Left lung (tissue), 10 donors: ENCODE data around the gene ATF5. TPM values are rescaled to one million over a fixed set of nuclear protein-coding genes. Genes with fewer than 3 reads are reported as not detected.

Experiments used
- ATAC-seq: fragments of 200-7000 bp; cut with Tn5 transposase; one replicate; pipeline ENCODE4 v1.9.1; 2020; ENCODE audit warnings: moderate library complexity
- DNase-seq, 4 donors: peaks; one replicate each; pipeline ENCODE4 v3.0.0-alpha.2; 2013 to 2020
- H3K27ac ChIP-seq, 2 donors: fragments of 200-600 bp; sonication (generic) in 1 of 2; one replicate each; pipeline versions ENCODE4 v1.5.0 to v1.8.0; 2020 to 2021
- H3K27me3 ChIP-seq, 2 donors: fragments of 200-600 bp; sonication (generic) in 1 of 2; one replicate each; pipeline versions ENCODE4 v1.5.0 to v1.8.0; 2020 to 2021
- H3K36me3 ChIP-seq, 2 donors: fragments of 200-600 bp; sonication (generic) in 1 of 2; one replicate each; pipeline versions ENCODE4 v1.5.0 to v1.8.0; 2020 to 2021
- H3K4me1 ChIP-seq, 2 donors: fragments of 200-600 bp; one replicate each; pipeline ENCODE4 v1.8.0; 2021
- H3K4me3 ChIP-seq, 2 donors: fragments of 200-600 bp; sonication (generic) in 1 of 2; one replicate each; pipeline versions ENCODE4 v1.5.0 to v1.8.0; 2020 to 2021; ENCODE audit warnings: mild to moderate bottlenecking in 1 of 2
- H3K9me3 ChIP-seq, 2 donors: fragments of 200-600 bp; sonication (generic) in 1 of 2; one replicate each; pipeline versions ENCODE4 v1.5.0 to v1.8.0; 2020 to 2021
- CTCF ChIP-seq, 2 donors: fragments of 200-600 bp; sonication (generic) in 1 of 2; IDR thresholded peaks; one replicate each; pipeline versions ENCODE4 v1.5.0 to v1.8.0; 2021; ENCODE audit warnings: antibody characterized with exemption in 2 of 2
- intact Hi-C, 2 donors: fragments of 100-400 bp; cut with DNase I; formaldehyde crosslinking; loops; one replicate each; pipeline versions ENCODE4 v1.11.2 to v1.14.2; 2022
- microRNA-seq, 2 donors: library from miRNA; unstranded; fragments of <30 nt; microRNA quantifications; one replicate each; pipeline ENCODE4, GENCODE V29; 2019
- polyA plus RNA-seq, 6 donors: library from polyadenylated mRNA; unstranded; fragments of 120-200 nt; gene quantifications; one replicate each; pipeline ENCODE4 v1.2.1, GENCODE V29; 2013; ENCODE audit not compliant: insufficient read length in 6 of 6
- total RNA-seq, 2 donors: library from RNA; stranded (reverse); fragmentation: NEBNext Ultra II Directional; extraction: Animal tissue kit (Norgen Biotek cat#: 25700); gene quantifications; one replicate each; pipeline ENCODE4 v1.2.1, GENCODE V29; 2021
- donor health status: DM: no; HTN: yes; CAD: no.
- donor health status: DM: no; HTN: no; CAD: no.

Gene ATF5
- total and polyA plus RNA-seq, 8 donors: 17.4 to 29.6 (median 25.8) TPM

- Histone ChIP-seq H3K27me3 (no peaks in the 10 kb centered on the region), H3K36me3 (peaks cover 0 to 78% of the 10 kb centered on the region in 2 donors), H3K27ac (no peak overlapping the region), H3K4me1 (peaks cover 0 to 16% of the 10 kb centered on the region in 2 donors), H3K9me3 (no peaks in the 10 kb centered on the region), H3K4me3 (no peak overlapping the region)
- no peak for ATAC-seq
- no peak for TF ChIP-seq CTCF (IDR thresholded peaks at IDR 0.05)
- intact Hi-C loops: no loop called here
- peak in 1 of 4 donors; percentile 57 for DNase-seq
Measured at GRCh38 chr19:49977076-49977475, 48.1 kb downstream of the ATF5 start.

- Histone ChIP-seq H3K27me3 (no peaks in the 10 kb centered on the region), H3K4me1 (peaks cover 0 to 12% of the 10 kb centered on the region in 2 donors), H3K36me3 (peaks cover 0 to 80% of the 10 kb centered on the region in 2 donors), H3K4me3 (no peak overlapping the region), H3K27ac (no peak overlapping the region), H3K9me3 (no peaks in the 10 kb centered on the region)
- no peak for TF ChIP-seq CTCF (IDR thresholded peaks at IDR 0.05)
- no peak for ATAC-seq
- DNase-seq: peak in 1 of 4 donors; percentile 59
- intact Hi-C loops: no loop called here
Measured at GRCh38 chr19:49977881-49978280, 48.9 kb downstream of the ATF5 start.

- intact Hi-C loops: no loop called here
- ATAC-seq: no peak
- Histone ChIP-seq H3K27me3 (no peaks in the 10 kb centered on the region), H3K4me3 (no peak overlapping the region), H3K4me1 (peaks cover 0 to 9% of the 10 kb centered on the region in 2 donors), H3K27ac (no peak overlapping the region), H3K36me3 (peaks cover 0 to 77% of the 10 kb centered on the region in 2 donors), H3K9me3 (no peaks in the 10 kb centered on the region)
- no peak for TF ChIP-seq CTCF (IDR thresholded peaks at IDR 0.05)
- peak in 1 of 4 donors; percentile 45 for DNase-seq
Measured at GRCh38 chr19:49978324-49978723, 49.3 kb downstream of the ATF5 start.

GRCh38 chr19:49981603-49982593 is 52.9 kb downstream of the ATF5 start:
- no peak for TF ChIP-seq CTCF (IDR thresholded peaks at IDR 0.05)
- DNase-seq: peak in 1 of 4 donors; percentile 22
- Histone ChIP-seq H3K4me3 (no peak overlapping the region), H3K36me3 (peaks cover 0 to 85% of the 10 kb centered on the region in 2 donors), H3K4me1 (no peaks in the 10 kb centered on the region), H3K9me3 (no peaks in the 10 kb centered on the region), H3K27me3 (no peaks in the 10 kb centered on the region), H3K27ac (no peak overlapping the region)
- ATAC-seq: no peak
- intact Hi-C loops: loop anchor here (5.0 to 10.0 kb wide), 2 partner anchors 40 to 47 kb away; no protein-coding TSS in a partner anchor

Small RNA genes within 50 kb of the gene (microRNA-seq; reads per million reads assigned to microRNA genes)
- gene MIR4750: 0.50 to 0.55 reads per million in 2 donors

Other genes with a start within 250 kb of the ATF5 start
- gene ADM5, start 239.6 kb upstream of the ATF5 start, total RNA-seq: 1 to 10 TPM in 1 of 2 donors, under 1 TPM in 1; 0.93 to 2.0 TPM
- gene ADM5, start 239.6 kb upstream of the ATF5 start, polyA plus RNA-seq: 1 to 10 TPM; 1.2 to 2.6 (median 1.9) TPM
- gene CPT1C, start 238.1 kb upstream of the ATF5 start, total RNA-seq: 10 to 100 TPM in 1 of 2 donors, 1 to 10 TPM in 1; 6.2 to 11.3 TPM
- gene CPT1C, start 238.1 kb upstream of the ATF5 start, polyA plus RNA-seq: 10 to 100 TPM; 23.2 to 37.3 (median 29.3) TPM
- gene TSKS, start 165.9 kb upstream of the ATF5 start, total RNA-seq: under 1 TPM in 1 of 2 donors, not detected in 1; 0.39 TPM
- under 1 TPM; 0.17 to 0.45 (median 0.21) TPM for gene TSKS, start 165.9 kb upstream of the ATF5 start, polyA plus RNA-seq
- 10 to 100 TPM; 84.9 to 87.6 TPM for gene AP2A1, start 162.2 kb upstream of the ATF5 start, total RNA-seq
- gene AP2A1, start 162.2 kb upstream of the ATF5 start, polyA plus RNA-seq: 10 to 100 TPM; 52.9 to 83.1 (median 61.8) TPM
- gene FUZ, start 115.9 kb upstream of the ATF5 start, total RNA-seq: 10 to 100 TPM; 15.3 to 19.5 TPM
- 10 to 100 TPM; 23.2 to 31.7 (median 26.6) TPM for gene FUZ, start 115.9 kb upstream of the ATF5 start, polyA plus RNA-seq
- gene MED25, start 110.9 kb upstream of the ATF5 start, total RNA-seq: 10 to 100 TPM; 52.1 to 57.1 TPM
- 10 to 100 TPM; 55.1 to 67.4 (median 58.2) TPM for gene MED25, start 110.9 kb upstream of the ATF5 start, polyA plus RNA-seq
- gene PTOV1, start 78.0 kb upstream of the ATF5 start, total RNA-seq: 100 to 1,000 TPM in 1 of 2 donors, 10 to 100 TPM in 1; 96.0 to 133 TPM
- gene PTOV1, start 78.0 kb upstream of the ATF5 start, polyA plus RNA-seq: 100 to 1,000 TPM; 268 to 320 (median 279) TPM
- 10 to 100 TPM; 63.0 to 89.5 TPM for gene PNKP, start 61.6 kb upstream of the ATF5 start, total RNA-seq
- gene PNKP, start 61.6 kb upstream of the ATF5 start, polyA plus RNA-seq: 10 to 100 TPM; 56.8 to 78.6 (median 66.3) TPM
- 10 to 100 TPM; 33.8 to 39.3 TPM for gene AKT1S1, start 51.9 kb upstream of the ATF5 start, total RNA-seq
- 10 to 100 TPM; 24.7 to 42.9 (median 31.8) TPM for gene AKT1S1, start 51.9 kb upstream of the ATF5 start, polyA plus RNA-seq
- 10 to 100 TPM; 35.2 to 43.3 TPM for gene TBC1D17, start 51.5 kb upstream of the ATF5 start, total RNA-seq
- 10 to 100 TPM; 40.8 to 47.2 (median 46.3) TPM for gene TBC1D17, start 51.5 kb upstream of the ATF5 start, polyA plus RNA-seq
- 1 to 10 TPM; 2.4 to 6.5 TPM for gene IL4I1, start 32.3 kb upstream of the ATF5 start, total RNA-seq
- gene IL4I1, start 32.3 kb upstream of the ATF5 start, polyA plus RNA-seq: 1 to 10 TPM; 1.1 to 2.3 (median 1.7) TPM
- 10 to 100 TPM; 39.2 to 61.8 TPM for gene NUP62, start 299 bp downstream of the ATF5 start, total RNA-seq
- 10 to 100 TPM; 55.8 to 66.2 (median 61.1) TPM for gene NUP62, start 299 bp downstream of the ATF5 start, polyA plus RNA-seq
- 1 to 10 TPM; 1.3 to 4.9 TPM for gene SIGLEC11, start 32.0 kb downstream of the ATF5 start, total RNA-seq
- 1 to 10 TPM in 1 of 6 donors, under 1 TPM in 5; 0.34 to 1.5 (median 0.57) TPM for gene SIGLEC11, start 32.0 kb downstream of the ATF5 start, polyA plus RNA-seq
- gene VRK3, start 96.2 kb downstream of the ATF5 start, total RNA-seq: 10 to 100 TPM; 37.7 to 38.7 TPM
- 10 to 100 TPM; 37.5 to 43.4 (median 40.3) TPM for gene VRK3, start 96.2 kb downstream of the ATF5 start, polyA plus RNA-seq
- 1 to 10 TPM; 5.1 to 9.3 TPM for gene ZNF473, start 96.8 kb downstream of the ATF5 start, total RNA-seq
- gene ZNF473, start 96.8 kb downstream of the ATF5 start, polyA plus RNA-seq: 10 to 100 TPM; 11.7 to 15.4 (median 14.9) TPM
- gene IZUMO2, start 234.1 kb downstream of the ATF5 start, total RNA-seq: not detected
- 1 to 10 TPM in 5 of 6 donors, under 1 TPM in 1; 0.82 to 1.8 (median 1.1) TPM for gene IZUMO2, start 234.1 kb downstream of the ATF5 start, polyA plus RNA-seq